GM12874 (cell line): ENCODE data around the gene SH3BP2.

Experiments
- CTCF ChIP-seq: IDR thresholded peaks from 2 replicates; pipeline ENCODE4 v1.5.1; 2011; ENCODE audit warnings: low read depth, mild to moderate bottlenecking, control low read depth, low read length, moderate library complexity; ENCODE audit not compliant: insufficient read depth

SH3BP2 gene, protein sequence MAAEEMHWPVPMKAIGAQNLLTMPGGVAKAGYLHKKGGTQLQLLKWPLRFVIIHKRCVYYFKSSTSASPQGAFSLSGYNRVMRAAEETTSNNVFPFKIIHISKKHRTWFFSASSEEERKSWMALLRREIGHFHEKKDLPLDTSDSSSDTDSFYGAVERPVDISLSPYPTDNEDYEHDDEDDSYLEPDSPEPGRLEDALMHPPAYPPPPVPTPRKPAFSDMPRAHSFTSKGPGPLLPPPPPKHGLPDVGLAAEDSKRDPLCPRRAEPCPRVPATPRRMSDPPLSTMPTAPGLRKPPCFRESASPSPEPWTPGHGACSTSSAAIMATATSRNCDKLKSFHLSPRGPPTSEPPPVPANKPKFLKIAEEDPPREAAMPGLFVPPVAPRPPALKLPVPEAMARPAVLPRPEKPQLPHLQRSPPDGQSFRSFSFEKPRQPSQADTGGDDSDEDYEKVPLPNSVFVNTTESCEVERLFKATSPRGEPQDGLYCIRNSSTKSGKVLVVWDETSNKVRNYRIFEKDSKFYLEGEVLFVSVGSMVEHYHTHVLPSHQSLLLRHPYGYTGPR

DNA sequence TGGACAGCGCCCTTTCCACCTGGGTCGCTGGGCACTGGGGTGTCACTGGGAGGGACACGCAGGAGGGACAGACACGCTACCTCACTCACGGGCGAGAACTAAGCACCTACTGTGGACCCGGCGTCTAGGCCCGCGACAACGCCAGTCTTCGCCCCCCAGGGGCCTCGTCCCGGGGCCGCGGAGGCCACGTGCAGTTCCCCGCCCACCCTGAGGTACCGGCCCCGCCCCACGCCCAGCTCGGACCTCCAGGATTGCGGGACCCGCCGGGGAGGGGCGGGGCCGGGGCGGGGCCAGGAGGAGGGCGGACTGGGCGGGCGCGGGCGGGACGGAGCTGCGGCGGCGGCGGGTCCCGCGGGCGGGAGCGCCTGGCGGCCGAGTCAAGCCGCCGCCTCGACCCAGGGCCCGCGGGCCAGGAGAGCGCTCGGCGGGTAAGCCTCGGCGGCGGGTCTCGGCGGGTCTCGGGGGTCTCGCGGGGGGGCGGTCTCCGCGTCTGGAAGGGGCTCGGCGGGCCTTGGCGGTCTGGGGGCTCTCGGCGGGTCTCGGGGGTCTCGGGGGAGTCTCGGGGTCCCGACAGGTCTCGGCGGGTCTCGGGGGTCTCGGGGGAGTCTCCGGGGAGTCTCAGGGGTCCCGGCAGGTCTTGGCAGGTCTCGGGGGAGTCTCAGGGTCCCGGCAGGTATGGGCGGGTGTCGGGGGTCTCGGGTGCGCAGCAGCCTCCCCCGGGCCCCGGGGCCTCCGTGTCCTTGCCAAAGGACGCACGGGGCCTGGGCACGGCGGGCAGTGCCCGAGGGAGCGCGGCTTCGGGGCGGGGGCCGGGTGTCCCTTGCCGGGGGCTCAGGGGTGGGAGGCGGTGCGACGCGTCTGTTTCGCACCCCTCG lies at the start of gene SH3BP2:
SH3BP2 (plus strand) TSS at position 375 of the 875 bp plus-strand sequence. CDS start 27,533 bp downstream, outside the sequence.
- no peak for TF ChIP-seq CTCF

- no peak for TF ChIP-seq CTCF
These were observed 49.1 kb upstream of the SH3BP2 start for GRCh38 chr4:2743518-2744445.

DNA sequence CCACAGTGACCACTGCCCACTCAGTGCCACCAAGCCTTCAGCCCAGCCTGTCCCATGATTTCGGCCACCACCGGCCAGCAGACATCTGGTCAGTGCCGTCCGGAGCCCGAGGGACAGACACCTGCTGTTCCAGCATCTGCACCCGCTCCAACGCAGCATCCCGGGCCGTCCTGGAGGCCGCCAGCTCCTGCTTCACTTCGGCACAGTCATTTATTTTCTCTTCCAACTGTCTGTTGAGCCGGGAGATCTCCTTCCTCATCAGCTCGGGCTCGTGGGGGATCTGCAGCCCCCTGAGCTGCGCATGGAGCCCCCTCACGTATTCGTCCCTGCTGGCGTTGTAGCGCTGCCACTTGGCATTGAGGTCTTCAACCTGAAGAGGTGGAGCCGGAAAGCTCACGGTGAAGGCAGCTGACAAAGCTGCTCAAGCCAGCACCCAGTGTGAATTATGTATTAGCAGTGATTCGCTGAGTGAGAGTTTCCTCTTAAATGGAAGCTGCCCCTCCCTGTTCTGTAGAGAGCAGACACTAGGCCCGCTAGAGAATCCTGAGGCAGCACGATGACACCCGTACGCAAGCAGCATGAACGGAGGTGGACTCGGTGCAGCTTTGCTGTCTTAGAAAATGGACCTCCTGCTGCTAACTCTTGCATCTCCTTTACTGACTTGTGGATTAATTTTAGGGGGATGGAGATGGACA lies 48.2 kb upstream of the SH3BP2 start:
- no peak for TF ChIP-seq CTCF

- no peak for TF ChIP-seq CTCF
These were observed 47.4 kb upstream of the SH3BP2 start for GRCh38 chr4:2745516-2745915.

DNA sequence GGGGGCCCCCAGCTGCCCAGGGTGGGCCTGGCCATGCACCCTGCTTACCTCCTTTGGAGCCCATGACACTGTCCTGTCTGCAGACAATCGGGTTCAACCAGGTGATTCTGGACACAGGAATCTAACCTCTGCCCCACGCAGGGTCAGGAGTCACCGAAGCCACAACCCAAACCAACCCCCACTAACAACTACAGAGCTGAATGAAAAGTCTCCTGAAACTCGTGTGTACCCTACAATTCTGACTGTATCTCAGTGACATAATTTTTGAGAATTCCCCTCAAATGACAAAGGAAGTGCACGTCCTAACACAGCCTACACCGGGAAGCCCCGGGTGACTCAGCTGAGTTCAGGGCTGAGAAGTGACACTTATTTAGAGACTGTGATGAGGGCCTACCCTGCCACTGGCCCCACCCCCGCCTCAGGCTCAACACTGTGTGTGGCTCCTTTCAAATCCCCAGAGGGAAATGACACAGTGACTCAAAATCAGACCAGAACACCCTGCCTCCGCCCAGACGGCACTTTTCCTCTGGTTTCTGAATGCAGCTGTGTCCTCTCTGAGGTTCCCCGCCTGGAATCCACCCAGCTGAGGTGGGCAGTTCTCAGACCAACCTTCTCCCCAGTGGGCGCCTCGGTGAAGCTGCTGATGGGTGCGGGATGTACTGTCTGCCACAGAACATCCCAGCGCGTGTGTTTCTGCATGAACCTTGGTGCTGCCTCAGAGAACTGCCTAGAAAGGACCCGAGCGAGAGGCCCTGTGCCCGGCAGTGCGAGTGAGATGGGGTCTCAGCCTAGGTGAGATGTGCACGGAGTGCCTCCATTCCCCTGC lies 46.7 kb upstream of the SH3BP2 start:
- no peak for TF ChIP-seq CTCF
